DMS114 treated with DMSO at 0.1 percent for 48 hours (cell line): ENCODE measurements around the gene KLHL1.
"Not testable (repeated sequence)": the region's sequence is repeated elsewhere in the genome, so short reads cannot be mapped to it uniquely, and the experiment has no call there.

Source experiments
- DNase-seq: peaks from one replicate; lab custom pipeline; 2025; ENCODE audit not compliant: unreplicated experiment; lab: John Stamatoyannopoulos, UW

The KLHL1 gene, protein sequence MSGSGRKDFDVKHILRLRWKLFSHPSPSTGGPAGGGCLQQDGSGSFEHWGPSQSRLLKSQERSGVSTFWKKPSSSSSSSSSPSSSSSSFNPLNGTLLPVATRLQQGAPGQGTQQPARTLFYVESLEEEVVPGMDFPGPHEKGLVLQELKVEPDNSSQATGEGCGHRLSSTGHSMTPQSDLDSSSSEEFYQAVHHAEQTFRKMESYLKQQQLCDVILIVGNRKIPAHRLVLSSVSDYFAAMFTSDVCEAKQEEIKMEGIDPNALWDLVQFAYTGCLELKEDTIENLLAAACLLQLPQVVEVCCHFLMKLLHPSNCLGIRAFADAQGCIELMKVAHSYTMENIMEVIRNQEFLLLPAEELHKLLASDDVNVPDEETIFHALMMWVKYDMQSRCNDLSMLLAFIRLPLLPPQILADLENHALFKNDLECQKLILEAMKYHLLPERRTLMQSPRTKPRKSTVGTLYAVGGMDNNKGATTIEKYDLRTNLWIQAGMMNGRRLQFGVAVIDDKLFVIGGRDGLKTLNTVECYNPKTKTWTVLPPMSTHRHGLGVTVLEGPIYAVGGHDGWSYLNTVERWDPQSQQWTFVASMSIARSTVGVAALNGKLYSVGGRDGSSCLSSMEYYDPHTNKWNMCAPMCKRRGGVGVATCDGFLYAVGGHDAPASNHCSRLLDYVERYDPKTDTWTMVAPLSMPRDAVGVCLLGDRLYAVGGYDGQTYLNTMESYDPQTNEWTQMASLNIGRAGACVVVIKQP

GRCh38 chr13:70108356-70109105 is at the start of gene KLHL1:
Gene KLHL1, minus strand, starts transcription at chr13:70108452. Its CDS starts 753 bp downstream, at chr13:70107699.
- DNase-seq: no peak

GRCh38 chr13:70142658-70143057 is 34.4 kb upstream of the KLHL1 start:
- not testable (repeated sequence) for DNase-seq

DNA sequence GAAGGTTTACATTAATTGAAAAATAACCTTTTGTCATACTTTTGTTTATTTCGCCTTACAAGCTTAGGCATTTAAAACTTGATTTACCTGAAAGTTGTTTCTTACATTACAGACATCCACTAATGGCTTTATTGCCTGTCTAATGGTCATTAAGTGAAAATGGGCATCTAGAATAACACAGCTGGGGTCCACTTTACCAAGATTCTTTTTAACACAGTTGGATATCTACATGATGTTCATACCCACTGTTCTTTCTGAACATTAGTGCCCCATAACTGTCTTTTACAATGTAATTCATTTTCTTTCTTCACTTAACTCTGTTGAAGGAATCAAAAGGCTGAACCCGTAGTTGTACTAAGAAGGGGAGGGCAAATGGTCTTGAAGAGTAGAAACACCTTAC is 19.8 kb upstream of the KLHL1 start:
- DNase-seq: no peak

GRCh38 chr13:70125693-70126092 is 17.4 kb upstream of the KLHL1 start:
- DNase-seq: no peak

DNA sequence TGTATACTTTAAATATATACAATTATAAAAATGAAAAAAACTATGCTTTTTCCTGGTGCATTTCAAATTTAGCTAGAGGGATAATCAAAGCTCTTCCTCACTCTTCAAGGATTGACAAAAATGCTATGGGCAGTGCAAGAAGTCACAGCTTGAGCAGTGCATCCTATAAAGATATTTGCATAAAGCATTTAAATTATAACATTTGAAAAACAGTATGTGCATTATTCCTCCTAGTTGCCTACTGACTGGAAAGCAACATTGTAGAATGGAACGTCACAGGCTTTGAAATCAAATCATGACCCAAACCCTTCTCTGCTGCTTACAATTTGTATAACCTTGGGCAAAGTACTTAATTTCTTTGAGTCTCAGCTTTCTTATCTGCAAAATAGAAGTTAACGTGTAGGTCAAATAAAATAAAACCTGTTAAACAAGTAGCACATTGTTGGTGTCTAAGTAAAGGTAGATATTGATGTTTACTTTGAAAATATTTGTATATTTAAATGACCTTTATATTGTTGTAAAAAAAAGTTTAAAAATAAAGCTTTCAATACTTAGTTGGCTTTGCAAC is 9.2 kb upstream of the KLHL1 start:
- no peak for DNase-seq

- DNase-seq: no peak
Observed at GRCh38 chr13:70107498-70108281, 562 bp downstream of the KLHL1 start, which contains the start of gene ATXN8OS. Gene ATXN8OS, plus strand, starts transcription at chr13:70107826.

DNA sequence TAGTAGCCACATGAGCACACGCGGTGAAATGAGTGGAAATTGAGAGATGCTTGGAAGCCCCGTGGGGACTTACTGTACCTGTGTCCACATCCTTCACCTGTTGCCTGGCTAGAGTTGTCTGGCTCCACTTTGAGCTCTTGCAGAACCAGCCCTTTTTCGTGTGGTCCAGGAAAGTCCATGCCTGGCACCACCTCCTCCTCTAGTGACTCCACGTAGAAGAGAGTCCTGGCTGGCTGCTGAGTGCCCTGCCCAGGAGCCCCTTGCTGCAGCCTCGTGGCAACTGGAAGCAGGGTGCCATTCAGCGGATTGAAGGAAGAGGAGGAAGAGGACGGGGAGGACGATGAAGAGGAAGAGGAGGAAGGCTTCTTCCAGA is 1.1 kb downstream of the KLHL1 start:
- DNase-seq: no peak

DNA sequence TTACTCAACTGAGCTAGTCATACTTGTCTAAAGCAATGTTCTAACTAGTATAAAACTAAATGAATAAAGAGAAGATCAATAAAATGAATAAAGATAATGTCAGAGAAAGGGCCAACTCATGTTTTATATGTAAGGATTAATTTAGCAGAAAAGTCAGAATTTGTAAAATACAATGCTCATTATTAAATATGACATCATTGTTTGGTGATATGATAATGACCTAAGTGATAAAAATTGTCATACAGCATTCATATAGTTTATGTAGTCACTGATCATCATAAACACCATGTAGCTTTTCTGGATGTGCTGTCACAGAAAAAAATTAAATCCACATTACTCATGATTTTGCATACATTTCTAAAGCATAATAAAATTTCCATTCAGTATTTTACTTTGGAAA is 3.8 kb downstream of the KLHL1 start:
- DNase-seq: no peak

DNA sequence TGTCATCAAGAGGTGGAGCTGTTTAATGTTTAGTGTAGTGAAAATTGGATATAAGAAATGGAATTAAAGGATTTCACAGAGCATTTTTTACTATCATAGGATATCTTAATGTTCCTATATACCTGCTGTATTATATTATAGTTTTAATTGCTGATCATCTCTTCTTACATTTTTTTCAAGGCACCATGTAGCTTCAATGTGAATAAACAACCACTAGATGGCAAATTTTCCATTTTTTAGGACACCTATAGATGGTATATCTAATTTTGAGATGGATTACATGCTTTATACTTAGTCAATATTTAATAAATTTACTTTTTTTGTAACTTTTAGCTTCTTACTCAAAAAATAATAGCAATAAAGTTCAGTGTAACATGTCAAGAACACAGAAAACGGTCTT is 9.6 kb downstream of the KLHL1 start:
- DNase-seq: peak; percentile 4

DNA sequence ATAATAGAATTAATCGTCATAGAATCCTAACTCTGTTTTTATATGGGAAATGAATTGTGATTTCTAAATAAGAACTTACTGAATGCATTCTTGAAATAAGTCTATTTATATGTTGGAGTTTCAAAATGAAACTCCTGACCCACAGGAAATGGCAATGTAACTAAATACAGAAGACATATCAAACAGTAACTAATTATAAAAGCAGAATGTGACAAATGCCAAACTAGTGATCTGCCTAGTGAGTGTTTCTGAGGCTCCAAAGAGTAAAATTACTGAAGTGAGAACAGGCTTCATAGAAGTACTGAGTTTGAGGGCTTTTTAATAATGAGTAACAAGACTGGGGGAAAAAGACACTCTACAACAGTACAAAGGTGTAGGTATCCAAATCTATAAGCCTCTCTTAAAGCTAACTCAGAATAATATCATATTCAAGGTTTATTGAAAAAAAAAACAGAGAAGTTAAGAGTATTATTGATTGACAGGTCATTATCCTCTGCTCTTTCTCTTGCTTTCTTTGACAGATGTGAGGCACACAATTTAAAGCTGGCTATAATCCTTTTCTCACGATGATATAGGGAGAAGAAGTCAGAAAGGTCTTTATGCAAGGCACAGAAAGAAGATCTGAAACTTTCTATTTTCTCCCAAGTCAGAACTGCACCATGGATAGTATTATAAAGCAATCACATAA is 18.1 kb downstream of the KLHL1 start:
- no peak for DNase-seq

DNA sequence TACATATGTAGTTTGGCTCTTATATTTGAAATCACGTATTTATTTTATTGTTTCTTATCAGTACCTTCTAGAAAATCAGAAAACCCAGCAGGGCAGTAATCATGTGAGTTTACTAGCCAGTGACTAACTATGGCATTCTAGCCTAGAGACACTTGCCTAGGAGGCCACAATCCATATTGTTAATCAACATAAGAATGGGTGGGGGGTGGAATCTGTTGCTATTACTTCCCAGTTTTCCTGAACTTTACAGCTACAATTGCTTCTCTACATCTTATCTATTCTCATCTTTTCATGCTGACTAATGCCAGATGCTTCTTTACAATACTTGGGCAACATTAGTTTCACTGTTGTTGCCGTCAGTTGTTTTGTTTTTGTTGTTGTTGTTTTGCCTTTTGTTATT is 19.3 kb downstream of the KLHL1 start:
- DNase-seq: no peak

DNA sequence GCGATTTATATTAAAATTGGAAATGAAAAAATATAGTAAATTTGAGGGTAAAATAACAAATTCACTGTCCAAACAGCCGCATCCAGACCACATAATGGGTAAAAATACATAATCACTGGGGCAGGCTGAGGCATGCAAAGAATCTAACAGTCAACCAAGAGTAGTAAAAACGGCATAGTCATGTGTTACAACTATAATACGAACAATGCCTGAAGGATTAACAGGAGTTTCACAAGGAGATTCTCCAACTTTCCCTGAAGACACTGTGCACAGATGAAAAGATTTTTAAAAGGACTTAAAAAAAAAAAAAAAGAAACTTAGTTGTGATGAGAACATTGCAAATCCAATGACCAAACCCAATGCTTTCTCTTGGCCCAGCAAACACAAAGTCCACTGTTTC is 21.0 kb downstream of the KLHL1 start:
- no peak for DNase-seq

DNA sequence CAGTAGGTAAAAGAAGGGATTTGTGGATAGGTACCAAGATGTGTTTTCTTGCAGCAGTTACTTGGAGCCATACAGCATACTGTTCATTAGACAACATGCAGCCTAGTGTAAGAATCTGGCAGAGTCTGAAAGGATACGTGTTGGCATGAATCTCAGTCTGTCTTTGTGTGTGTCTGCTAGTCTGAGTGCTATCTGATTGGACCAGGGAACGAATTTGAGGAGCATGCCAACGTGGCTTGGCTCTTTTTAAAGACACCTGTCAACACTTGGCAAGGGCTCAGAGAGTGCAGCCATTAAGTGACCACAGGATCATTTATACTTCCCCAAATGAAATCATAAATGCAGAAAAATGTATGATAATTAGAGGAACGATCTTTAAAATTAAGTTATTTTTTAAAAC is 28.2 kb downstream of the KLHL1 start:
- no peak for DNase-seq

DNA sequence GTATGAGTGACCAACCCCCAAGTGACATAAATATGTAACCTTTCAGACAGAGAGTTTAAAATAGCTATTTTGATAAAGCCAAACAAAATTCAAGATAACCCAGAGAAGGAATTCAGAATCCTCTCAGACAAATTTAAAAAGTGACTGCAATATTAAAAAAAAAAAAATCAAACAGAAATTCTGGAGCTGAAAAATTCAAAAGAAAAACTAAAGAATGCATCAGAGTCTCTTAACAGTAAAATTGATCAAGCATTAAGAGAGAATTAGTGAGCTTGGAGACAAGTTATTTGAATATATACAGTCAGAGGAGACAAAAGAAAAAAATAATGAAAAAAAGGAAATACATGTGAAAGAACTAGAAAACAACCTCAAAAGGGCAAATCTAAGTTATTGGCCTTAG is 53.7 kb downstream of the KLHL1 start:
- DNase-seq: no peak

GRCh38 chr13:70051531-70051930 is 56.7 kb downstream of the KLHL1 start:
- no peak for DNase-seq

DNA sequence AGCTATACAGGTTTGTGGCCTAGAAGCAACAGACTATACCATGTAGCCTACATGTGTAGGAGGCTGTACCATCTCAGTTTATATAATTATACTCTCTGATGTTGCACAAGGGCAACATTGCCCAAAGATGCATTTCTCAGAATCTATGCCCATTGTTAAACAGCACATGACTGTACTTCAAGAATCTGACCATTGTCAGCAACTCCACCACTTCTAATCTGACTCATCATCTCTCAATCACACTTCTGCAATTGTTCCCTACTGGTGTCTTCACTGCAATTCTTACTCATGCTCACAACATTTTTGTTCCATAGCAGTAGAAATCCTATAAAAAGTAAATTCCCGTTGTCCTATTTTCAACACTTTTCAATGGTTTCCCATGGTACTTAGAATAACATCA is 64.6 kb downstream of the KLHL1 start:
- DNase-seq: no peak

- no peak for DNase-seq
Observed at GRCh38 chr13:70042193-70042592, 66.1 kb downstream of the KLHL1 start.

- no peak for DNase-seq
Observed at GRCh38 chr13:70034286-70034685, 74.0 kb downstream of the KLHL1 start.

DNA sequence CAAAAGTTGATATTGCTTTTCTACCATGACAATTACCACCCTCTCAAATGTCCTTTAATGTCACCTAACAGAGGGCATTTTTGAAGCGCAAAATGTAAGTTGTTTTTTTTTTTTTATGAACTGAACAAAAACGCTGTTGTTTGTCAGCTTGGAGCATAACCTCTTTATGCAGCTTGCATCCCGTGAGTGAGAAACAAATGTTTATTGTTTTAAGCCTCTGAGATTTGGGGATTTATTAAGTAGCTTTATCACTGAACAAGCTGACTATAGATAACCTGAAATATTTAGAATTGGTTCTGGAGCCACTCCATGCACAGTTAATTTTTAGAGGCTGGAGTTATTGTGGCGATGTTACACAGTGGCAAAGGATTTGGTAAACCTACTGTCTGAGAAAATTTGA is 80.7 kb downstream of the KLHL1 start:
- DNase-seq: no peak

DNA sequence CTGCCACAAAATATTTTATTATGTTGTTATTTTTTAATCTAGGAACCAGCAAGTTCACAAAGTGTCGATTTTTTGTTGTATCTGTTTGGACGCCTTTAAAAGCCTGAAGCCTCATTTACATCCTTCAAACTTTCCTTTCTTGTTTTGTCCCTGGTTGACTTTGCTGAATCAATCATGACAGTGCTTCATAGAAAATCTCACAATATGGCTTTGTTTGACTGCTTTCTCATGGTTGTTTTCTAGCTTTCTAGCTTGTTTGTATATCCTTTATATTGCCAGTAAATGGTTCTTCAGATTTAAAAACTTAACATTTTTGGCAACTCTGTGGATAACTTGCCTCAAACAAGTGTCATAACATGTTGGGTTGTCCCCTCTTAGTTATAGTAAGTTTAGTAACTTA is 84.7 kb downstream of the KLHL1 start:
- no peak for DNase-seq
